ENCODE data around the gene RXRB. TPM values are rescaled to one million over a fixed set of nuclear protein-coding genes. Genes with fewer than 3 reads are reported as not detected.
A peak's percentile ranks its signal among the peaks of the same experiment; 100 is the strongest.

The RXRB gene
- total and polyA plus RNA-seq, 2 of the 13 experiments (the other 11 are each of a cell fraction or from before 2014, with no cell fraction given): 26.7 to 55.7 TPM

GRCh38 chr6:33200219-33201146, at the start of gene RXRB, which contains the start of gene SLC39A7 (continued):
- TF ChIP-seq ZNF30 (CRISPR knock-in tag; IDR thresholded peaks at IDR 0.05): no peak
- 0 out of 2 replicates have a peak, but pooled peaks have one; percentile 25 for TF ChIP-seq MXD1 (CRISPR knock-in tag; IDR thresholded peaks at IDR 0.05)
- peak; percentile 70; the same call in 1 of the 2 replicates for TF ChIP-seq ARID5B (CRISPR knock-in tag; IDR thresholded peaks at IDR 0.05)
- peak; percentile 78; the same call in 1 of the 2 replicates for TF ChIP-seq NCOA1 (CRISPR knock-in tag; IDR thresholded peaks at IDR 0.05)
- peak; percentile 91 for TF ChIP-seq HNRNPK (IDR thresholded peaks at IDR 0.05; ENCODE audit: low read depth, low read length, poor library complexity, severe bottlenecking)
- no peak for TF ChIP-seq ZMYM3 (CRISPR knock-in tag; IDR thresholded peaks at IDR 0.05)
- TF ChIP-seq MAF1 (CRISPR knock-in tag; IDR thresholded peaks at IDR 0.05; ENCODE audit: borderline replicate concordance): no peak; the same call in 1 of the 2 replicates
- TF ChIP-seq KDM5A (IDR thresholded peaks at IDR 0.05; ENCODE audit: borderline replicate concordance, low read length): peak; percentile 91
- TF ChIP-seq ZNF569 (CRISPR knock-in tag; IDR thresholded peaks at IDR 0.05; ENCODE audit: borderline replicate concordance): peak; percentile 98; the same call in 1 of the 2 replicates
- peak; percentile 80 for TF ChIP-seq AKAP8 (CRISPR knock-in tag; IDR thresholded peaks at IDR 0.05)
- TF ChIP-seq IRF1 (CRISPR knock-in tag; IDR thresholded peaks at IDR 0.05; ENCODE audit: low read depth): no peak
- TF ChIP-seq CENPX (CRISPR knock-in tag; IDR thresholded peaks at IDR 0.05): no peak
- peak; percentile 70; the same call in 1 of the 2 replicates for TF ChIP-seq ZNF891 (CRISPR knock-in tag; IDR thresholded peaks at IDR 0.05)
- TF ChIP-seq SP2 (CRISPR knock-in tag; IDR thresholded peaks at IDR 0.05): peak; percentile 76
- peak; percentile 34; the same call in 1 of the 2 replicates for TF ChIP-seq PITX1 (CRISPR knock-in tag; IDR thresholded peaks at IDR 0.05)
- no peak; the same call in 1 of the 2 replicates for TF ChIP-seq ZXDC (CRISPR knock-in tag; IDR thresholded peaks at IDR 0.05)
- TF ChIP-seq FUBP1 (CRISPR knock-in tag; IDR thresholded peaks at IDR 0.05; ENCODE audit: borderline replicate concordance): peak; percentile 87; the same call in 1 of the 2 replicates
- TF ChIP-seq ZNF343 (CRISPR knock-in tag; IDR thresholded peaks at IDR 0.05): 0 out of 2 replicates have a peak, but pooled peaks have one; percentile 73
